HuH-7.5 (cell line): ENCODE data around the gene FKBP1C.
"Not testable (repeated sequence)": the region's sequence is repeated elsewhere in the genome, so short reads cannot be mapped to it uniquely, and the experiment has no call there.

Experiments used
- DNase-seq: peaks from one replicate; pipeline ENCODE4 v3.0.0; 2011; ENCODE audit warnings: low spot score

The FKBP1C gene

GRCh38 chr6:63211343-63211742, at the start of gene FKBP1C:
Gene FKBP1C (plus strand): TSS chr6:63211469.
- DNase-seq, result not testable (repeated sequence)

- DNase-seq, result not testable (repeated sequence)
These were observed 47.0 kb upstream of the FKBP1C start for GRCh38 chr6:63164047-63164803.

GRCh38 chr6:63174173-63174572, 37.1 kb upstream of the FKBP1C start:
- no peak for DNase-seq

GRCh38 chr6:63176181-63176580, 35.1 kb upstream of the FKBP1C start:
- DNase-seq, result no peak

GRCh38 chr6:63180367-63180766, 30.9 kb upstream of the FKBP1C start:
- no peak for DNase-seq

GRCh38 chr6:63186970-63187369, 24.3 kb upstream of the FKBP1C start:
- no peak for DNase-seq

- no peak for DNase-seq
These were observed 22.4 kb upstream of the FKBP1C start for GRCh38 chr6:63188828-63189227.

GRCh38 chr6:63193324-63193723, 17.9 kb upstream of the FKBP1C start:
- no peak for DNase-seq

GRCh38 chr6:63197741-63198140, 13.5 kb upstream of the FKBP1C start:
- DNase-seq, result no peak

- DNase-seq, result no peak
These were observed 2.1 kb downstream of the FKBP1C start for GRCh38 chr6:63213325-63213724.

- DNase-seq, result no peak
These were observed 3.5 kb downstream of the FKBP1C start for GRCh38 chr6:63214816-63215215.

- no peak for DNase-seq
These were observed 12.9 kb downstream of the FKBP1C start for GRCh38 chr6:63224179-63224578.

GRCh38 chr6:63225987-63226386, 14.7 kb downstream of the FKBP1C start:
- not testable (repeated sequence) for DNase-seq

GRCh38 chr6:63227928-63228894, 16.9 kb downstream of the FKBP1C start:
- not testable (repeated sequence) for DNase-seq

- not testable (repeated sequence) for DNase-seq
These were observed 18.8 kb downstream of the FKBP1C start for GRCh38 chr6:63230027-63230426.

- DNase-seq, result not testable (repeated sequence)
These were observed 19.2 kb downstream of the FKBP1C start for GRCh38 chr6:63230511-63230910.

GRCh38 chr6:63236398-63236817, 25.1 kb downstream of the FKBP1C start:
- DNase-seq, result no peak

GRCh38 chr6:63245420-63245819, 34.2 kb downstream of the FKBP1C start:
- DNase-seq, result peak; percentile 22

- DNase-seq, result no peak
These were observed 34.6 kb downstream of the FKBP1C start for GRCh38 chr6:63245909-63246308.

- no peak for DNase-seq
These were observed 35.3 kb downstream of the FKBP1C start for GRCh38 chr6:63246581-63246980.

GRCh38 chr6:63249875-63250482, 38.7 kb downstream of the FKBP1C start:
- no peak for DNase-seq

GRCh38 chr6:63259153-63259552, 47.9 kb downstream of the FKBP1C start:
- no peak for DNase-seq
